IMR-90 (cell line): ENCODE results near the gene ANKRD55.

Source experiments
- CHD1 ChIP-seq: IDR thresholded peaks from 2 replicates; pipeline ENCODE4 v1.6.1; 2012; ENCODE audit warnings: low read depth, low read length, improper control_type of control experiment
- MAFK ChIP-seq: IDR thresholded peaks from 2 replicates; pipeline ENCODE4 v1.6.1; 2012; ENCODE audit warnings: low read depth, low read length, improper control_type of control experiment
- MXI1 ChIP-seq: IDR thresholded peaks from 2 replicates; pipeline ENCODE4 v1.6.1; 2012; ENCODE audit warnings: low read depth, mild to moderate bottlenecking, low read length, moderate library complexity, borderline replicate concordance
- POLR2A ChIP-seq: IDR thresholded peaks from 2 replicates; pipeline ENCODE4 v1.6.1; 2012; ENCODE audit warnings: mild to moderate bottlenecking, low read depth, low read length
- RAD21 ChIP-seq: IDR thresholded peaks from 2 replicates; pipeline ENCODE4 v1.6.1; 2012; ENCODE audit warnings: low read length, improper control_type of control experiment
- TF ChIP-seq, protein P1 (sequence below): conservative IDR thresholded peaks from 2 replicates; pipeline ENCODE4 v1.5.1; 2012; ENCODE audit warnings: mild to moderate bottlenecking, low read depth, low read length, improper control_type of control experiment

DNA sequence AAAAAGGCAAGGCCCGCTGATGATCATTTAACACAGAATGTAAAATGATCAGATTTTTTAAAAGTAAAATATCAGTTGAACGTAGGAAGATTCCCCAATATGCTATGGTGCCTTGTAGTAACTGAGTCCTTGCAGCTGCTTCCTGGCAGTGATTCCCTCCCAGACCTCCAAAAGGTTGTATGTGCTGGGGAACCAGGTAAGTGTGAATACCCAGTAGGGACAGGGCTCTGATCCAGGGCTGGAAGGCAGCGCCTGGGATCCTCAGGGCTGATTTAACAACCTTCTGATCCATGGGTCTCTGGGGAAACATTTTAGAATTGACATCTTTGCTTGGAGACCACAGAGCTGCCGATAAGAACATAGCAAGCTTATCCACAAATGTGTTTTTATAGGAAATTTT lies 161.7 kb downstream of the ANKRD55 start:
- TF ChIP-seq MXI1 (no peak), POLR2A (no peak), RAD21 (no peak), CHD1 (no peak), MAFK (no peak)
- TF ChIP-seq, protein P1, sequence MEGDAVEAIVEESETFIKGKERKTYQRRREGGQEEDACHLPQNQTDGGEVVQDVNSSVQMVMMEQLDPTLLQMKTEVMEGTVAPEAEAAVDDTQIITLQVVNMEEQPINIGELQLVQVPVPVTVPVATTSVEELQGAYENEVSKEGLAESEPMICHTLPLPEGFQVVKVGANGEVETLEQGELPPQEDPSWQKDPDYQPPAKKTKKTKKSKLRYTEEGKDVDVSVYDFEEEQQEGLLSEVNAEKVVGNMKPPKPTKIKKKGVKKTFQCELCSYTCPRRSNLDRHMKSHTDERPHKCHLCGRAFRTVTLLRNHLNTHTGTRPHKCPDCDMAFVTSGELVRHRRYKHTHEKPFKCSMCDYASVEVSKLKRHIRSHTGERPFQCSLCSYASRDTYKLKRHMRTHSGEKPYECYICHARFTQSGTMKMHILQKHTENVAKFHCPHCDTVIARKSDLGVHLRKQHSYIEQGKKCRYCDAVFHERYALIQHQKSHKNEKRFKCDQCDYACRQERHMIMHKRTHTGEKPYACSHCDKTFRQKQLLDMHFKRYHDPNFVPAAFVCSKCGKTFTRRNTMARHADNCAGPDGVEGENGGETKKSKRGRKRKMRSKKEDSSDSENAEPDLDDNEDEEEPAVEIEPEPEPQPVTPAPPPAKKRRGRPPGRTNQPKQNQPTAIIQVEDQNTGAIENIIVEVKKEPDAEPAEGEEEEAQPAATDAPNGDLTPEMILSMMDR: no peak
